Left renal pelvis (tissue), 4 donors: ENCODE measurements around the gene SMC5. TPM values are rescaled to one million over a fixed set of nuclear protein-coding genes. Genes with fewer than 3 reads are reported as not detected.
"Not testable (repeated sequence)": the region's sequence is repeated elsewhere in the genome, so short reads cannot be mapped to it uniquely, and the experiment has no call there.

Experiments used
- DNase-seq, 4 donors: peaks; one replicate each; pipeline ENCODE4 v3.0.0-alpha.2; 2013; ENCODE audit warnings: low read depth in 4 of 4, low spot score in 3 of 4
- polyA plus RNA-seq, 4 donors: library from polyadenylated mRNA; unstranded; fragments of 120-200 nt; gene quantifications; one replicate each; pipeline ENCODE4 v1.2.1, GENCODE V29; 2013; ENCODE audit not compliant: insufficient read length in 4 of 4

The SMC5 gene
- polyA plus RNA-seq, 4 donors, result 40.5 to 55.0 (median 49.9) TPM

DNA sequence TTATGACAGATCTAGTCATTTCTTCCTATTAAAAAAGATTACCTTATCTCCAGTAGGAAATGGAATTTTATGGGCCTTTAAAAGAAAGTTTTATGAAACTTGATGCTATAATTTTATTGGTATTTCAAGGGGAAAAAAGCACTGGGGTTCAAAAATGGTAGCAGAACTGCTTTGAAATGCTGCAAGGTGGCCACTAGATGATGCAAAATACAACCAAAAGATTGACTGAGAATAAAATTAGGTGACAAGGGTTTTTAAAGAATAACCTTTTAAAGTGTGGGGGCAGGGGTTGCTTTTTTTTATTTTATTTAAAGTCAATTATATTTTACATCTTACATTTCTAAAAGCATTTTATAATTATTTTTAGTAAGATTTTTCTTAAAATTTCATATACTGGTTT is 94.0 kb downstream of the SMC5 start:
- DNase-seq, result no peak

DNA sequence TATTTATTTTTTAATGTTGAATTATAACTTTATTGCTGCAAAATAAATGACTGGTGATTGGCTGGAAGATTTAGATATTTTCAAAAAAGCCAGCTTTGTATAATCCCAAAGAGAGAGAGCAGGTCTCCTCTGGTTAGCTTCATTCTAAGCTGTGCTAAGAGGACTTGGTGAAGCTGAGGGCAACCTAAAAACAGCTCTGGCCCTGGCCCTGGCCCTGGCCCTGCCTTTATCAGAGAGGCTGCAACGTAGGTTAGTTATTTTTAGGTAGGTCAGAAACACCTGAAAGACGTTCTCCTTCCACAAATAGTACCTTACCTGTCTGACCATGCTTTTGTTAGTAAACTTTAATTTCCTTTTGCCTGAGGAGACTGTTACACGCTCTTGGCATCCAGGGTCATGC is 97.0 kb downstream of the SMC5 start:
- no peak for DNase-seq

- no peak for DNase-seq
These were observed 104.2 kb downstream of the SMC5 start for GRCh38 chr9:70362952-70363351.

- no peak for DNase-seq
These were observed 105.0 kb downstream of the SMC5 start for GRCh38 chr9:70363760-70364159.

DNA sequence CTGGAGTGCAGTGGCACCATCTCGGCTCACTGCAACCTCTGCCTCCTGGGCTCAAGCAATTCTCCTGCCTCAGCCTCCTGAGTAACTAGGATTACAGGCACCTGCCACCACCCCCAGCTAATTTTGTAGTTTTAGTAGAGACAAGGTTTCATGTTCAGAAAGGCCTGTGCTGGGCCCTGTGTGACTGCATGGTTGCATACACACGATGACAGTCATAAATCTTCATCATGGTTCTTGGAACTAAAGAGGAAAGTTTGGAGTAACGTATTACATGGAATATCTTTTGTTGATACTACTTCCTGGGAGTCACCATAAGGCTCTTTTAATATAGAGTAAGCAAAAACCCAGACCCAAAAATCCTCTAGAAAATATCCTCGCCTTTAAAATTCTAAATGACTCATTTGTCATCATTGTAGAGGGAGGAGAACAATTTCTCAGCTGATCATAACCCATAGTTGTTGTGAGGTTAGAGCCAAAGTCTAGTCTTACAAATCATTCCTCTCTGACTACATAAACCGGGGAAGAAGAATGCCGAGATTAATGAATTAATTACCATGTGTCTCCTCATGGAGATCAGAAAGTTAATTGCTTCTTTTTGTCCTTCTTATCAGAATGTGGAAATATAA is 108.6 kb downstream of the SMC5 start:
- DNase-seq, result no peak

DNA sequence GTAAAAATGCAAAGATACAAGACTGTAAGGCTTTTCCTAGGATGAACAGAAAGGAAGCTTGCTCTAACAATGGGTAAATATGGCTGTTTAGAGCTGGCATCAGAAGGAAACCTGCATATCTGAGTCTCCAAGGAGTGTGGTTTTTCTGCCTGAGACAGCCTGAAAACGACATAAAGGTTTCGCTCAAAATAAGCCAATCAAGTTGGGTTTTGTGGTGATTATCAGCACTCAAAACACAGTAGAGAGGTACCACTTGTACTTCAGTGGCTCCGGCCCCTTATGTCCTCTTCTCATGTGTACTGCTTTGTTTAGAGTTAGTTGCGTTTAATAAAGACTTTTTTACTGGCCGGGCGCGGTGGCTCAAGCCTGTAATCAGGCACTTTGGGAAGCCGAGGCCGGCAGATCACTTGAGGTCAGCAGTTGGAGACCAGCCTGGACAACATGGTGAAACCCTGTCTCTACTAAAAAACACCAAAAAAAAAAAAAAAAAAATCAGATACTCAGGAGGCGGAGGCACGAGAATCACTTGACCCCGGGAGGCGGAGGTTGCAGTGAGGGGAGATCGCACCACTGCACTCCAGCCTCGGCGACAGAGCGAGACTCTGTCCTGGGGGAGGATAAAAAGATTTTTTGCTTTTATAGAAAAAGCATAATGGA is 116.3 kb downstream of the SMC5 start:
- no peak for DNase-seq

GRCh38 chr9:70382046-70382708 is 123.4 kb downstream of the SMC5 start:
- DNase-seq, result no peak

DNA sequence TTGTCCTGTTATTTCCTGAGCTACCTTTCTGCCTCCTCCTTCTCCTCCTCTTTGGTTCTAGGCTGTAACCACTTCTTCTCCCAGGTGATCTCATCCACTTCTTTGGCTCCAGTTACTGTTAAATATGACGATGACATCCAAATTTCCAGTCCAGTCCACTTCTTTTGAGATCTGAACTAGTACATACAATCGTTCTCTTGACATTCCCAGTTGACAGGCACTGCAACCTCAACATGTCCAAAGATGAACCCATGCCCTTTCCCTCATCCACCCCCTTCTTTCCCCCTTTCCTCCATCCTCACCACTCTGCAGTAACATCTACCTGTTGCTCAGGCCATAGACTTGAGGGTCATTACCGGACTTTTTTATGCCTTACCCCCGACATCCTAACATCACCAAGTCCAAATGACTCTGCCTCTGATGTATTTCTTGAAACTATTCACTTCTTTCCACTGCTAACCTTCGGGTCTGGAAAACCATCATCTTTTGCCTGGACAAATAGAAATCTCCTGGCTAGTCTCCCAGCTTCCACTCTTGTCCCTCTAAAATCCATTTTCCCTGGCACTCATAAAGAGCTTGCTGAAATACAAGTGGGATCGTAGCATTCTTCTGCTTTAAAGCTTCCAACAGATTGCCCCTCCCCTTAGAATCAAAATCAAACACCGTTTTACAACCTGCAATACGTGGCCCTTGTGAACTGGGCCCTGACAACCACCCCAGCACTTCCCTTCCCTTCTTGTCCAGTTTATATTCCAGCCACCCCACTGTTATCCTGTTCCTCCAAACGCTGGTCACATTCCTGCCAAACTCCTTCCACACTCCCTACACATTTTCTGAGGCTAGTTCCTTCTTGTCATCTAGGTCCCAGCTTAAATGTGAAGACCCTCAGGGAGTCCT is 124.2 kb downstream of the SMC5 start:
- DNase-seq, result no peak

DNA sequence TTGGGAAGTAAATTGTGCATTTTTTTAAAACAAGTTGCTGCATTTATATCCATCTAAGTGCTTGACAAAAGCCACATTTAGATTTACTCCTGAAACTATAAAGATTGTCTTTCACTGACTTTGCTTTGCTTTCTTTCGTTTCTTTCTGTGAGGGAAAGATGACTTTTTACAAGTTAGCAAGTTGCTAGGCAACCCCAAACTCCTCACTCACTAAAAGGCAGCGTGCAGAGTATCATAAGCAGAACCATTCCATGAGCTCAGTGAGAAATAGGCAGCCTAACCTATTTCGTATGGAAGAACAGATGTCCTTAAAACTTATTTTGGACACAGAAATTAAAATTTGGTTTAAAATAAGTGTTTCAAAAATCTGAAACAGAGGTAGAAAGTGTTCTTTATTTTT is 126.6 kb downstream of the SMC5 start:
- DNase-seq, result no peak

- DNase-seq, result no peak
These were observed 128.9 kb downstream of the SMC5 start for GRCh38 chr9:70387663-70388062.

DNA sequence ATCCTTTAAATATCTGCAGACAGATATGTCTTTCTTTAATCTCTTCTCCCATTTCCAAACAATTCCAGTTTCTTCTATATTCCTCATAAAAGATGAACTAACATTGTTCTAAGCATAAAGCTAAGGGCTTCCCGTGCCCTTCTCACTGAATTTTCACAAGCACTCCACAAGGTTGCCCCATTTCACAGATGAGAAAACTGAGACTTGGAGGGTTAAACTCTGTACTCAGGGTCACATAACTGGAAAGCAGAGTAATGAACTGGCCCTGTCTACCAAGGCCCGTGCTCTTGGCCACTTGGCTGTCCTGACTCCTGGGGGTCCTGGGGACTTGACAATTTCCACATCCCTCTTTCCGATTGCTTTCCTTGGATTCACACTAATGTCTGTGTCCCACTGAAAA is 130.4 kb downstream of the SMC5 start:
- no peak for DNase-seq

GRCh38 chr9:70389621-70390266 is 131.0 kb downstream of the SMC5 start:
- no peak for DNase-seq

DNA sequence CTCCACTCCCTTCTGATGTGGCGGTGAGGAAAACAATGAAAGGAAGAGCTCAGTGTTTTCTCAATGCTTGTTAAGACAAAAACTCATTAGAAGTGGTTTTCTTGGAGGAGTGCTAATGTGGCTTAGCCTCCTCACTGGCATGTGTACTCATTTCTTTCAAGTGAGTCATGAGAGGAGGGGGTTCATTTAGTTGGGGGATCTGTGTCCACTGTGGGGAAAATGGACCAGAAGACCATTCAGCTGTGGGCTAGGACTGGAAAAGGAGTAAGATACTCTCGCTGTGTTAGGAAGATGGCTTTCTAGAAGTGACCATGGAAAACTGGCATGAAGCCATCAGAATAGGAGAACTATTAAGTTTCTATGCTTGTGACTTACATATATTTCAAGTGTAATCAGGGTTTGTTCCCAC is 132.2 kb downstream of the SMC5 start:
- DNase-seq, result no peak

GRCh38 chr9:70392189-70392588 is 133.4 kb downstream of the SMC5 start:
- no peak for DNase-seq

GRCh38 chr9:70392850-70393249 is 134.1 kb downstream of the SMC5 start:
- no peak for DNase-seq

- no peak for DNase-seq
These were observed 136.9 kb downstream of the SMC5 start for GRCh38 chr9:70395652-70396051.

GRCh38 chr9:70398145-70398556 is 139.4 kb downstream of the SMC5 start:
- DNase-seq, result no peak

DNA sequence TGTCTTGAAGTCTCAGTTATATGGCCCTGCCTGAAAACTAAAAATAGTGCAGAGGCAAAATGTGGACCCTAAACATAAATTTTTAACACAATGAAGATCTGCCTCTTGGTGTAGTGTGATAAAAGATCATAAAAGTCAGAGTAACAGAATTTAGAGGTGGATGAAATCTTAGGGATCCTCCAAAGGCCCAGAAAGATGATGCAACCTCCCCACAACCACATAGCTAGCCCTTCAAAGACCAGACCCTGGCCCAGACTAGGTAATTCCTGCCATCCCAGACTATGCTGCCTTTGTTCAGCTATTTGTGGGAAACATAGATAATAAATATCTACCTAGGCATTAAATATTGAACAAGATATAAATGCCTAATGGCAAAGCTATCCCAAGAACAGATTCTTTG is 140.4 kb downstream of the SMC5 start:
- DNase-seq, result no peak

DNA sequence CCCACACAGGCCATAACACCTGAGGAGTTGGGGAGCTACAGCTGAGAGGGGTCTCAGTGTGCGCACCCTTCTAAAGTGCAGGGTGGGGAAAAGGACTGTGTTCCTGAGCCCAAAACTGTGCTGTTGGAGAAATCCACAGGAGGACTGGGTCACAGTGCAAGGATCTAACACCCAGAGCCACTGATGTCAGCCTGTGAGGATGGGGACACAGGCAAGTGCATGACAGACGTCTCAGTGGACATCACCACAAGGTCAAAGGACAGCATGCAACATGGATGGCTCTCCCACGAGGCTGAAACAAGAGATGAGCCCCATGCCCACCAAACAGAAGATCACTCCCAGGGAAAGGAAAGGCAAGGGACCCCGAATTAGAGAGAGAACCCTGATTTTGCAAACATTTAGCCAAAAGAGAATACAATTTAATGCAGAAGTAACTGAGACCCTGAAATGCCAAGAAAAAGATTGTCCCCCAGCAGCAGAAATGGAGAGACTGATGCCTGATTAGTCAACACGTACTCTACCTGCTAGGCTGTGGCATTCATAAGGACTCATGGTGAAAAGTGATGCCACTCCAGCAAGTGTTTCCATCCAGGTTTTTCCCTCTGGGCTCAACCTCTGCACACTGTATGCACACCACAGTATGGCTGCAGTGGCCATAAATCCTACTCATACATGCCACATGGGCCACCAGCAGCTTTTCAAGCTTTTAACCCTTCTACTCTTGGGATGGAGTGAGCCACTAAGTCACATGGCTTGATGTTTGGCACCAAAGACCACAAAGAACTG is 141.5 kb downstream of the SMC5 start:
- DNase-seq, result no peak

GRCh38 chr9:70401241-70401640 is 142.5 kb downstream of the SMC5 start:
- not testable (repeated sequence) for DNase-seq
